B cell (primary cell): ENCODE data around the gene ZNF423. TPM values are rescaled to one million over a fixed set of nuclear protein-coding genes. Genes with fewer than 3 reads are reported as not detected.

Experiments
- ATAC-seq: fragments of 200-7000 bp; cut with Tn5 transposase; one replicate; pipeline ENCODE4 v1.10.0; 2021; ENCODE audit warnings: low read depth, mild to moderate bottlenecking, moderate number of reproducible peaks, moderate library complexity
- CTCF ChIA-PET: fragments of 350-600 bp; sonication (Branson Sonifier 250); formaldehyde crosslinking; loops from one replicate; lab custom pipeline; 2021; ENCODE audit warnings: antibody characterized with exemption, inconsistent platforms; lab: Charles Lee
- POLR2A ChIA-PET: fragments of 350-600 bp; sonication (Branson Sonifier 250); formaldehyde crosslinking; loops from one replicate; lab custom pipeline; 2021; ENCODE audit warnings: antibody characterized with exemption; lab: Charles Lee
- DNase-seq: peaks from one replicate; pipeline ENCODE4 v3.0.0; 2013
- H2AFZ ChIP-seq: 2 replicates; pipeline ENCODE4 v1.6.1; 2012; ENCODE audit warnings: mild to moderate bottlenecking, low read depth, low read length; ENCODE audit not compliant: insufficient read depth, poor library complexity, severe bottlenecking
- H3K27ac ChIP-seq, 2 donors: 1 replicate in 1 of 2; 2 replicates in 1 of 2; pipeline ENCODE4 v1.5.1; 2012 to 2013; ENCODE audit warnings: low read length in 2 of 2, mild to moderate bottlenecking in 2 of 2, moderate library complexity in 1 of 2
- H3K27me3 ChIP-seq, 4 experiments: fragments of 200-600 bp in 1 of 4; sonication (generic) in 1 of 4; replicated peaks in 1 of 4; 1 replicate in 2 of 4; 2 replicates in 2 of 4; pipeline versions ENCODE4 v1.6.1 to v1.7.0; 2013 to 2016; ENCODE audit warnings: low read length in 3 of 4, mild to moderate bottlenecking in 2 of 4, mixed read lengths in 1 of 4, moderate library complexity in 1 of 4; ENCODE audit not compliant: insufficient read depth in 4 of 4, control insufficient read depth in 3 of 4; ENCODE audit errors: control extremely low read depth in 1 of 4
- H3K36me3 ChIP-seq, 2 experiments: replicated peaks in 1 of 2; 1 replicate in 1 of 2; 2 replicates in 1 of 2; pipeline versions ENCODE4 v1.6.1 to v1.7.1; 2013; ENCODE audit warnings: low read length in 1 of 2; ENCODE audit not compliant: insufficient read depth in 2 of 2, control insufficient read depth in 1 of 2; ENCODE audit errors: control extremely low read depth in 1 of 2, extremely low read depth in 1 of 2
- H3K4me1 ChIP-seq, 2 donors: fragments of 200-600 bp in 1 of 2; sonication (generic) in 1 of 2; 1 replicate in 1 of 2; 2 replicates in 1 of 2; pipeline versions ENCODE4 v1.5.1 to v1.6.1; 2013 to 2017; ENCODE audit warnings: low read length in 2 of 2; ENCODE audit not compliant: control insufficient read depth in 2 of 2, insufficient read depth in 2 of 2
- H3K4me2 ChIP-seq: replicated peaks from 2 replicates; pipeline ENCODE3; 2012; ENCODE audit warnings: mild to moderate bottlenecking, low read depth, low read length; ENCODE audit not compliant: poor library complexity, severe bottlenecking
- H3K4me3 ChIP-seq, 5 experiments: fragments of 200-600 bp in 1 of 5; sonication (generic) in 1 of 5; 1 replicate in 3 of 5; 2 replicates in 2 of 5; pipeline versions ENCODE4 v1.5.1 to v1.7.0; 2011 to 2016; ENCODE audit warnings: low read length in 4 of 5, mild to moderate bottlenecking in 4 of 5, low read depth in 2 of 5, control low read depth in 1 of 5, moderate library complexity in 1 of 5; ENCODE audit not compliant: insufficient read depth in 1 of 5; ENCODE audit errors: control extremely low read depth in 1 of 5, extremely low read depth in 1 of 5
- H3K79me2 ChIP-seq: fragments of 200-600 bp; sonication (generic); one replicate; pipeline ENCODE4 v1.6.0; 2016; ENCODE audit warnings: low read length; ENCODE audit not compliant: control insufficient read depth, insufficient read depth
- H3K9ac ChIP-seq: fragments of 200-600 bp; sonication (generic); 2 replicates; pipeline ENCODE4 v1.6.1; 2017; ENCODE audit warnings: mild to moderate bottlenecking, low read length, moderate library complexity
- H3K9me3 ChIP-seq, 3 donors: one replicate each; pipeline versions ENCODE4 v1.6.1 to v1.7.1; 2013; ENCODE audit warnings: low read length in 2 of 3; ENCODE audit not compliant: control insufficient read depth in 2 of 3, insufficient read depth in 1 of 3; ENCODE audit errors: control extremely low read depth in 1 of 3
- H4K20me1 ChIP-seq: 2 replicates; pipeline ENCODE4 v1.6.0; 2012; ENCODE audit warnings: mild to moderate bottlenecking, low read length; ENCODE audit not compliant: insufficient read depth, control insufficient read depth, poor library complexity, severe bottlenecking
- H3K27ac Mint-ChIP-seq: one replicate; pipeline ENCODE4 v1.8.0; 2021; ENCODE audit warnings: mixed read lengths
- H3K27me3 Mint-ChIP-seq: one replicate; pipeline ENCODE4 v1.8.0; 2021; ENCODE audit warnings: mixed read lengths
- H3K4me1 Mint-ChIP-seq: one replicate; pipeline ENCODE4 v1.8.0; 2021; ENCODE audit warnings: mixed read lengths
- H3K4me3 Mint-ChIP-seq: one replicate; pipeline ENCODE4 v1.8.0; 2021; ENCODE audit warnings: mixed read lengths
- H3K9me3 Mint-ChIP-seq: one replicate; pipeline ENCODE4 v1.8.0; 2022; ENCODE audit warnings: mixed read lengths; ENCODE audit not compliant: insufficient read depth
- CTCF ChIP-seq: fragments of 200-600 bp; IDR thresholded peaks from one replicate; pipeline ENCODE4 v1.8.0; 2022; ENCODE audit warnings: antibody characterized with exemption, mild to moderate bottlenecking
- EZH2 ChIP-seq: IDR thresholded peaks from 2 replicates; pipeline ENCODE4 v1.6.1; 2012; ENCODE audit warnings: borderline replicate concordance, low read depth, mild to moderate bottlenecking, moderate library complexity, low read length; ENCODE audit not compliant: insufficient read depth, poor library complexity, severe bottlenecking
- WGBS: methylation state at CpG from one replicate; pipeline ENCODE4 v1.1.5; 2013; ENCODE audit warnings: missing lambda C conversion rate; ENCODE audit not compliant: insufficient coverage; 5-methylcytosine and 5-hydroxymethylcytosine counted together
- intact Hi-C: fragments of 100-400 bp; cut with micrococcal nuclease; formaldehyde crosslinking; loops from one replicate; pipeline ENCODE4 v1.10.0; 2022
- polyA plus RNA-seq: library from polyadenylated mRNA; depleted of rRNA; stranded (reverse); fragments of >200 nt; gene quantifications from 2 replicates; pipeline ENCODE4 v1.2.3, GENCODE V29; 2012
- total RNA-seq, 2 donors: library from RNA; stranded (reverse); fragments of 120-200 nt in 1 of 2; gene quantifications; 1 replicate in 1 of 2; 2 replicates in 1 of 2; pipeline versions ENCODE4 v1.2.3 to v1.2.4, GENCODE V29; 2013 to 2022

The ZNF423 gene
- total and polyA plus RNA-seq, 2 donors (not counting 1 experiment from before 2014, with no cell fraction given): not detected

DNA sequence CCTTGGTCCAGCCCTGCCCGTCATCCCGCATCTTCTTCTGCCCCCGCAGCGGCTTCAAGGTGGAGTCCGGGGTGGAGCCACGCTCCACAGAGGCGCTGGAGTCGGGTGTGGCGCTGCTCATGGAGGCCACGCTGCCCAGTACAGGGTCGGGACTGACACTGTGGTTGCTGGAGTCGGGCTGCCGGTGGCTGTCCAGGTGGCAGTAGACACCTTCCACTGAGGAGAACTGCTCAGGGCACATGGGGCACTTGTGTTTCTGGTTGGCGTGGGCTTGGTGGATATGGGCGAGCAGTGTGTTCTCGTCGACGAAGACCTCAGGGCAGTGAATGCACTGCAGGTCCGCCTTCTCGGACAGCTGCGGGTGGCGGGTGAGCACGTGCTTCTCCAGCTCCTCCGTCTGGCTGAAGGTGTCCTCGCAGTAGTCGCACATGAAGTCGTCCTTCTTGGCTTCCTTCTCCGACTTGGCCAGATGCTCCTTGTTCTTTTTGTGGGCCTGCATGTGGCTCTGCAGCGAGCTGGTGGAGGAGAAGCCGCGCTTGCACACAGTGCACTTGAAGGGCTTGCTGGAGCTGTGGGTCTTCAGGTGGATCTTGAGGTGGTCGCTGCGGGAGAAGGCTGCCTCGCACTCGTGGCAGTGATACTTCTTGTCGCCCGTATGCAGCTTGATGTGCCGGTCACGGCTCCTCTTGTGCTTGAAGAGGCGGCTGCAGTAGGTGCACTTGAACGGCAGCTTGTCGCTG is 217.8 kb downstream of the ZNF423 start:
- Histone ChIP-seq H3K9me3 (no peaks in the 10 kb centered on the region), H3K4me2 (no peak overlapping the region), H3K27ac (no peak overlapping the region), H3K4me1 (peaks cover 0 to 5% of the 10 kb centered on the region in 2 donors), H3K36me3 (no peaks in the 10 kb centered on the region), H3K4me3 (no peak overlapping the region), H3K27me3 (no peaks in the 10 kb centered on the region), H4K20me1 (no peaks in the 10 kb centered on the region), H3K9ac (no peak overlapping the region), H2AFZ (no peak overlapping the region), H3K79me2 (no peaks in the 10 kb centered on the region)
- ATAC-seq (no peak), DNase-seq (no peak)
- intact Hi-C loops: no loop called here
- H3K27me3 Mint-ChIP-seq: peaks cover 4% of the 10 kb centered on the region
- POLR2A ChIA-PET: no interaction called here
- no peak overlapping the region for H3K4me3 Mint-ChIP-seq
- TF ChIP-seq EZH2 (no peak), CTCF (no peak)
- no peaks in the 10 kb centered on the region for H3K9me3 Mint-ChIP-seq
- CTCF ChIA-PET: no interaction called here
- H3K27ac Mint-ChIP-seq: no peak overlapping the region
- 97% methylated on average over 42 of the region's 42 CpGs for WGBS
- H3K4me1 Mint-ChIP-seq: peaks cover 1% of the 10 kb centered on the region

DNA sequence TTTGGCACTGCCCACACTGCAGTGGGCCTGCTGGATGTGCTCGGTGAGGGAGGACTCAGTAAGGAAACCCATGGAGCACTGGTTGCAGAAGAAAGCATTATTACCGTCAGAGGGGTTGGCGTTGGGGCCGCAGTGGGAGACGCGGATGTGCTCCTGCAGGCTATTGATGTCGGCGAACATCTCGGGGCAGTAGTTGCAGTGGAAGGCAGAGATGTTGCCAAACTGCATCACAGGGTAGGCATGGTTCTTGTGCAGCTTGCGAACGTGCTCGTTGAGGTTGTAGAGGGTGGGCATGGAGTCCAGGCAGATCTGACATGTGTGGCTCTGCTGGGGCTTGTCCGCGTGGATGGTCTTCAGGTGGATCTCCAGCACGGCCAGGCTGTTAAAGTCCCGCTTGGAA is 218.4 kb downstream of the ZNF423 start:
- ATAC-seq (no peak), DNase-seq (no peak)
- H3K27me3 ChIP-seq: no peaks in the 10 kb centered on the region
- Mint-ChIP-seq H3K9me3 (no peaks in the 10 kb centered on the region), H3K27me3 (peaks cover 4% of the 10 kb centered on the region), H3K27ac (no peak overlapping the region), H3K4me3 (no peak overlapping the region), H3K4me1 (peaks cover 1% of the 10 kb centered on the region)
- CTCF ChIA-PET: no interaction called here
- WGBS: 98% methylated on average over 16 of the region's 16 CpGs
- no peak overlapping the region for H2AFZ ChIP-seq
- no peaks in the 10 kb centered on the region for H3K79me2 ChIP-seq
- H3K9ac ChIP-seq: no peak overlapping the region
- TF ChIP-seq EZH2: no peak
- H3K36me3 ChIP-seq: no peaks in the 10 kb centered on the region
- intact Hi-C loops: no loop called here
- H3K27ac ChIP-seq: no peak overlapping the region
- POLR2A ChIA-PET: no interaction called here
- H3K9me3 ChIP-seq: no peaks in the 10 kb centered on the region
- no peak overlapping the region for H3K4me3 ChIP-seq
- H3K4me2 ChIP-seq: no peak overlapping the region
- no peaks in the 10 kb centered on the region for H4K20me1 ChIP-seq
- peaks cover 0 to 5% of the 10 kb centered on the region in 2 donors for H3K4me1 ChIP-seq
